Parathyroid adenoma (tissue), 2 donors: ENCODE results near the gene F2RL2.

Experiments
- H2AFZ ChIP-seq: fragments of 300-600 bp; sonication (generic); one replicate; pipeline ENCODE4 v1.7.0; 2017; ENCODE audit warnings: antibody characterized with exemption, mild to moderate bottlenecking
- H3K27ac ChIP-seq: fragments of 300-600 bp; sonication (generic); one replicate; pipeline ENCODE4 v1.7.0; 2017
- H3K27me3 ChIP-seq: fragments of 300-600 bp; sonication (generic); one replicate; pipeline ENCODE4 v1.7.0; 2017; ENCODE audit warnings: low read length; ENCODE audit not compliant: control insufficient read depth, insufficient read depth
- H3K36me3 ChIP-seq: fragments of 300-600 bp; sonication (generic); one replicate; pipeline ENCODE4 v1.7.0; 2017; ENCODE audit warnings: low read length; ENCODE audit not compliant: control insufficient read depth, insufficient read depth
- H3K4me1 ChIP-seq: fragments of 300-600 bp; sonication (generic); one replicate; pipeline ENCODE4 v1.7.0; 2017; ENCODE audit warnings: control low read depth
- H3K4me2 ChIP-seq: fragments of 300-600 bp; sonication (generic); one replicate; pipeline ENCODE4 v1.7.0; 2017; ENCODE audit warnings: low read length
- H3K4me3 ChIP-seq: fragments of 300-600 bp; sonication (generic); one replicate; pipeline ENCODE4 v1.7.0; 2017; ENCODE audit warnings: low read depth, low read length
- H3K79me2 ChIP-seq: fragments of 300-600 bp; sonication (generic); one replicate; pipeline ENCODE4 v1.7.0; 2017; ENCODE audit warnings: control low read depth
- H3K9ac ChIP-seq: fragments of 300-600 bp; sonication (generic); one replicate; pipeline ENCODE4 v1.7.0; 2017; ENCODE audit warnings: mild to moderate bottlenecking
- H3K9me3 ChIP-seq: fragments of 300-600 bp; sonication (generic); one replicate; pipeline ENCODE4 v1.7.0; 2017; ENCODE audit warnings: low read length; ENCODE audit not compliant: control insufficient read depth
- CTCF ChIP-seq: fragments of 300-600 bp; sonication (generic); IDR thresholded peaks from one replicate; pipeline ENCODE4 v1.7.0; 2017; ENCODE audit warnings: antibody characterized with exemption, mild to moderate bottlenecking
- donor health status: primary hyperparathyroidism.

F2RL2 gene

GRCh38 chr5:76667495-76667894, 44.3 kb upstream of the F2RL2 start:
- no peaks in the 10 kb centered on the region for H3K27me3 ChIP-seq
- H3K4me3 ChIP-seq: no peak overlapping the region
- H2AFZ ChIP-seq: no peak overlapping the region
- no peaks in the 10 kb centered on the region for H3K79me2 ChIP-seq
- H3K9ac ChIP-seq: no peak overlapping the region
- TF ChIP-seq CTCF: no peak
- no peaks in the 10 kb centered on the region for H3K36me3 ChIP-seq
- no peaks in the 10 kb centered on the region for H3K9me3 ChIP-seq
- H3K4me2 ChIP-seq: no peak overlapping the region
- no peak overlapping the region for H3K27ac ChIP-seq
- H3K4me1 ChIP-seq: no peaks in the 10 kb centered on the region

- Histone ChIP-seq H3K4me1 (no peaks in the 10 kb centered on the region), H3K9me3 (no peaks in the 10 kb centered on the region), H2AFZ (no peak overlapping the region), H3K4me3 (no peak overlapping the region), H3K4me2 (no peak overlapping the region), H3K27me3 (no peaks in the 10 kb centered on the region), H3K27ac (no peak overlapping the region), H3K36me3 (no peaks in the 10 kb centered on the region), H3K79me2 (no peaks in the 10 kb centered on the region), H3K9ac (no peak overlapping the region)
- no peak for TF ChIP-seq CTCF
Observed at GRCh38 chr5:76664079-76664478, 40.9 kb upstream of the F2RL2 start.

- H2AFZ ChIP-seq: no peak overlapping the region
- no peaks in the 10 kb centered on the region for H3K36me3 ChIP-seq
- no peaks in the 10 kb centered on the region for H3K79me2 ChIP-seq
- H3K27ac ChIP-seq: no peak overlapping the region
- H3K4me2 ChIP-seq: no peak overlapping the region
- no peak overlapping the region for H3K9ac ChIP-seq
- H3K27me3 ChIP-seq: no peaks in the 10 kb centered on the region
- H3K4me3 ChIP-seq: no peak overlapping the region
- no peaks in the 10 kb centered on the region for H3K4me1 ChIP-seq
- no peak for TF ChIP-seq CTCF
- no peaks in the 10 kb centered on the region for H3K9me3 ChIP-seq
Observed at GRCh38 chr5:76663573-76663972, 40.4 kb upstream of the F2RL2 start.

GRCh38 chr5:76662521-76662920, 39.3 kb upstream of the F2RL2 start:
- H3K4me1 ChIP-seq: no peaks in the 10 kb centered on the region
- H3K4me2 ChIP-seq: no peak overlapping the region
- H2AFZ ChIP-seq: no peak overlapping the region
- no peak for TF ChIP-seq CTCF
- H3K36me3 ChIP-seq: no peaks in the 10 kb centered on the region
- H3K9me3 ChIP-seq: no peaks in the 10 kb centered on the region
- no peaks in the 10 kb centered on the region for H3K79me2 ChIP-seq
- H3K4me3 ChIP-seq: no peak overlapping the region
- no peak overlapping the region for H3K27ac ChIP-seq
- H3K27me3 ChIP-seq: no peaks in the 10 kb centered on the region
- H3K9ac ChIP-seq: no peak overlapping the region

- no peak overlapping the region for H3K4me3 ChIP-seq
- H3K9ac ChIP-seq: no peak overlapping the region
- no peaks in the 10 kb centered on the region for H3K4me1 ChIP-seq
- no peaks in the 10 kb centered on the region for H3K27me3 ChIP-seq
- no peak overlapping the region for H2AFZ ChIP-seq
- H3K27ac ChIP-seq: no peak overlapping the region
- TF ChIP-seq CTCF: no peak
- no peaks in the 10 kb centered on the region for H3K36me3 ChIP-seq
- no peaks in the 10 kb centered on the region for H3K79me2 ChIP-seq
- no peaks in the 10 kb centered on the region for H3K9me3 ChIP-seq
- no peak overlapping the region for H3K4me2 ChIP-seq
Observed at GRCh38 chr5:76660360-76660759, 37.2 kb upstream of the F2RL2 start.
